HG03558 (cell line): ENCODE measurements around the gene GHR.

ENCODE experiments used
- ATAC-seq: cut with Tn5 transposase; IDR thresholded peaks from one replicate; pipeline ENCODE4 v1.9.1; 2021; ENCODE audit warnings: moderate number of reproducible peaks; ENCODE audit not compliant: unreplicated experiment; ENCODE audit errors: extremely low read depth

The GHR gene

DNA sequence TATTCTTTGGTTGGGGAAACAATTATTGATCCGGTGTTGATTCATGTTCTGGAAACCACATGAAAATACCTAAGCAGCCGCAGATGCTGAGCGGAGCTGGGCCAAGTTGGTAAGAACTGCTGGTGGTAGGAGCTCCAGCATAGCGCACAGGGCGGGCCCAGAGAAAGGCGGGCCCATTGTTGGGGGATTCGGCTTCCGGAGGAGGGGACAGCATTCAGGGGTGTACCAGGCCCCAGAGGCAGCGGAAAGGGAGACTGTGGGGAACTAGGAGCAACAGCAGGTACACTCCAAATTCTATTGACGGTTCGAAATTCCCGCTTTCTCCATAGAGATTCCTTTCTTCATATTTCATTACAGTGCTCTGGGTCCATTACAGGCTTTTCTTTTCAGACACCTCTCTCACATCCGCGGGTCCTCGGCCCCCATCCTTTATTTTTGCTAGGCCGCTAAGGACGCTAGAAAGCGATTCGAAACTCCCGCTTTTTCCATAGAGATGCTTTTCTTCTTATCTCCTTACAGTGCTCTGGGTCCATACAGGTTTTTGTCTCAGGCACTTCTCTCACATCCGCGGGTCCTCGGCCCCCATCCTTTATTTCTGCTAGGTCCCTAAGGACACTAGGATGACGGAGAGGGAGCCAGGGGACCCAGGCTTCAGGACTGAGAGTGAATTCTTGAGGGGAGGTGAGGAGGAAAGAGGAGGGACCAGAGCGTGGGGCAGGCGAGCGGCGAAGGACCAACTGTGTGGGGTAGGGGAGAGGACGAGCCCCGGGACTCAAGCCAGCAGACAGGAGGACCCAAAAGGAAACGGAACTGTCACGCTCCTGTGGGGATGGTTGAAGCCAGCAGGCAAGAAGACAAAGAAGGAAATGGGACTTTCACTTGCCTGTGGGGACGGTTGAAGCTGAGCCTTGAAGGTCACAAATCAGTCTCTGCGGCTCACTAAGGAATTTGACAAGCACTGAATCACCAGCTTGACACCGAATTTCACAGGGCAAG, 333.7 kb downstream of the GHR start, which contains the start of gene CCDC152:
Gene CCDC152, plus strand, starts transcription at position 213 of the 996 bp plus-strand sequence. CDS start 2,304 bp downstream, outside the sequence.
- ATAC-seq: peak; percentile 63

- ATAC-seq: no peak
These were observed 336.2 kb downstream of the GHR start for GRCh38 chr5:42759456-42759855.

GRCh38 chr5:42760426-42760825, 337.2 kb downstream of the GHR start:
- ATAC-seq: no peak

DNA sequence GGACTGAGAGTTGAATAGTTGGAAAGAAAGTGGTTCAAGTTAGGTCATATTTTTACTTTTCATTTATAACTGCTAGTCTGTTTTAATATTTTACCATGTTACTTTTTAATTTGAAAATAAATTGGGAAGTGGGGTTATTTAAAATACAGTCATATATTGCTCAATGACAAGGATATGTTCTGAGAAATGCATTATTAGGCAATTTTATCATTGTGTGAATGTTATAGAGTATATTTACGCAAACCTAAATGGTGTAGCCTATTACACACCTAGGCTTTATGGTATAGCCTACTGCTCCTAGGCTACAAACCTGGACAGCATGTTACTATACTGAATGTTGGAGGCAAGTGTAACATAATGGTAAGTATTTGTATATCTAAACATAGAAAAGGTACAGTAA, 338.6 kb downstream of the GHR start:
- ATAC-seq: no peak

- no peak for ATAC-seq
These were observed 344.4 kb downstream of the GHR start for GRCh38 chr5:42767491-42768105.

DNA sequence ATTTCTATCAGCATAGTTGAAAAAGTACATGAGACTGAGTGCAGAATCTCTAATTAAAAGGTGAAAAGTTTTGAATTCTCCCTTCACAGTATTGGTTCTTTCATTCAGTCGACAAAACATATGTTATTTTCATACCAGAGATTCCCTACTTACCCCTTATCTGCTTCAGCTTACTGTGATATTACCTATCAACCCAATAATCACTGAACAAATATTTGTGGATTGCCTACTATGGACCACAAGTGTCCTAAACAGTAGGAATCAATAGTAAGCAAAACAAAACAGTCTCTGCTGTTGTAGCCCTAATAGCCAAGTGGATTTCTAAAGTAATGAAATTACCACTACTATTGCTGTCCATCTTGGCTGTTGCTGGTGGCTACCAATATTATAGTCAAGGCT, 344.9 kb downstream of the GHR start:
- no peak for ATAC-seq

DNA sequence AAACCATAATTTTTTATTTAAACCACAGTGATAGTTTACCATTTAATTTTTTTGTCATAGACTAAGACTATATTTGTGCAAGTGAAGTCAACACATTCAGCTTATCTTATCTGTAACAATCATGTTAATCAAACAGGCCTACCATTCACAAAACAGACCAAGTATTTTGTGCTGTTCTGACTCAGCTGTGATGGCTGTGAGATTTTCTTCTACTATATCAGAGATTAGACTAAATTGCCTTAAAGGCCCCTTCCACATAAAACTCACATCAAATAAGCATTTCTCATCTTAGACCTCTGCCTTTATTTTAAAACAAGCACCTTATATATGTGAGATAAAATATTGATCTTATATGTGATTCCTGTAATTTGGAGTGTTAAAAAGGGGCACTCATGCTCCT, 346.8 kb downstream of the GHR start:
- no peak for ATAC-seq
